ENCODE measurements around the gene UCK2. TPM values are rescaled to one million over a fixed set of nuclear protein-coding genes. Genes with fewer than 3 reads are reported as not detected.

UCK2 gene
- total and polyA plus RNA-seq, 11 donors, result 4.5 to 53.7 (median 13.9) TPM

GRCh38 chr1:165895451-165895871, 68.0 kb downstream of the UCK2 start:
- 48 to 57% (median 53%) methylated on average over 5 of the region's 5 CpGs for WGBS, 4 donors
- H3K27ac ChIP-seq, result peak overlapping the region in 6 of 12 donors; percentile 18 to 84 (median 77)
- H3K36me3 ChIP-seq, result peaks cover 0 to 26% (median 0%) of the 10 kb centered on the region in 9 donors
- H3K9me3 ChIP-seq, result no peaks in the 10 kb centered on the region
- H3K4me3 ChIP-seq, result no peak overlapping the region
- H3K4me1 ChIP-seq, result peaks cover 0 to 72% (median 57%) of the 10 kb centered on the region in 12 donors
- intact Hi-C loops (cut with DNase I), result loop anchor here in 5 of 10 donors (5.0 to 10.0 kb wide), 6 partner anchors 68 to 261 kb away; partner anchors contain the start of genes UCK2 (in 5 of the 5), TMCO1 (in 2 of the 5) and MGST3 (in 1 of the 5)
- H3K27me3 ChIP-seq, result no peaks in the 10 kb centered on the region
- TF ChIP-seq POLR2A (IDR thresholded peaks at IDR 0.05), result no peak
- TF ChIP-seq CTCF (IDR thresholded peaks at IDR 0.05), result no peak
- DNase-seq, result no peak
- ATAC-seq, result peak in 1 of 4 donors; percentile 19

- ATAC-seq (peak; percentile 62 to 87 (median 75)), DNase-seq (peak in 2 of 5 donors; percentile 53 to 73)
- Histone ChIP-seq H3K36me3 (peaks cover 0 to 22% (median 0%) of the 10 kb centered on the region in 9 donors), H3K4me1 (peaks cover 0 to 73% (median 55%) of the 10 kb centered on the region in 12 donors), H3K27me3 (no peaks in the 10 kb centered on the region), H3K27ac (peak overlapping the region in 8 of 12 donors; percentile 45 to 84 (median 76)), H3K4me3 (no peak overlapping the region), H3K9me3 (no peaks in the 10 kb centered on the region)
- intact Hi-C loops (cut with DNase I), result loop anchor here in 5 of 10 donors (5.0 to 10.0 kb wide), 6 partner anchors 69 to 261 kb away; partner anchors contain the start of genes UCK2 (in 5 of the 5), TMCO1 (in 2 of the 5) and MGST3 (in 1 of the 5)
- TF ChIP-seq POLR2A (IDR thresholded peaks at IDR 0.05) (no peak), CTCF (IDR thresholded peaks at IDR 0.05) (no peak)
- WGBS, 4 donors, result 62 to 81% (median 73%) methylated on average over 9 to 10 of the region's 10 CpGs
Measured at GRCh38 chr1:165896277-165896676, 68.9 kb downstream of the UCK2 start.

GRCh38 chr1:165897326-165898303, 70.2 kb downstream of the UCK2 start:
- Histone ChIP-seq H3K27ac (peak overlapping the region in 7 of 12 donors; percentile 47 to 84 (median 77)), H3K4me1 (peaks cover 0 to 71% (median 54%) of the 10 kb centered on the region in 12 donors), H3K4me3 (no peak overlapping the region), H3K27me3 (no peaks in the 10 kb centered on the region), H3K9me3 (no peaks in the 10 kb centered on the region), H3K36me3 (peaks cover 0 to 12% (median 0%) of the 10 kb centered on the region in 9 donors)
- 73 to 82% (median 78%) methylated on average over 12 of the region's 12 CpGs for WGBS, 4 donors
- ATAC-seq (peak in 3 of 4 donors; percentile 37 to 52 (median 45)), DNase-seq (no peak)
- intact Hi-C loops (cut with DNase I), result loop anchor here in 6 of 10 donors (2.0 to 10.0 kb wide), 7 partner anchors 70 to 263 kb away; partner anchors contain the start of genes UCK2 (in 5 of the 6), TMCO1 (in 3 of the 6) and MGST3 (in 1 of the 6)
- TF ChIP-seq POLR2A (IDR thresholded peaks at IDR 0.05), result no peak
- TF ChIP-seq CTCF (IDR thresholded peaks at IDR 0.05), result no peak

Data from heart left ventricle (tissue), 16 donors.